K562 (cell line): ENCODE data around the gene TACC3. TPM values are rescaled to one million over a fixed set of nuclear protein-coding genes. Genes with fewer than 3 reads are reported as not detected.

ENCODE experiments used
- ATAC-seq: fragments of 200-7000 bp; cut with Tn5 transposase; 3 replicates; pipeline ENCODE4 v1.9.1; 2020; ENCODE audit warnings: moderate library complexity
- BruUV-seq: library from RNA; stranded (reverse); fragments of 400-500 nt; replicated peaks from 2 replicates; lab custom pipeline; 2021; lab: Mats Ljungman, UMichigan
- CTCF ChIA-PET: fragments of 300-600 bp; formaldehyde crosslinking; extraction: SDS; loops from one replicate; lab custom pipeline; 2021; ENCODE audit warnings: low intra/inter-chr PET ratio; lab: Yijun Ruan, JAX
- POLR2A ChIA-PET: fragments of 300-600, 350-650 bp; sonication (Branson Sonifier 250); formaldehyde crosslinking; extraction: SDS; loops from one replicate; lab custom pipeline; 2021; ENCODE audit warnings: antibody characterized with exemption, inconsistent platforms; lab: Yijun Ruan, JAX
- DNase-seq, 4 experiments: peaks; one replicate each; pipeline versions ENCODE4 v3.0.0 to v3.0.0-alpha.2; 2011 to 2018; ENCODE audit warnings: low spot score in 3 of 4, mixed read lengths in 3 of 4; ENCODE audit errors: extremely low read depth in 1 of 4
- FAIRE-seq: peaks from 2 replicates; lab custom pipeline; 2011; peaks lifted over from hg19 to GRCh38; lab: Jason Lieb, UNC
- H2AFZ ChIP-seq: 2 replicates; pipeline ENCODE4 v1.6.0; 2011; ENCODE audit warnings: low read depth, low read length, control low read depth, inconsistent platforms
- H3K27ac ChIP-seq: fragments of 200-600 bp; 3 replicates; pipeline ENCODE4 v1.8.0; 2011; ENCODE audit warnings: low read depth, mild to moderate bottlenecking, control low read depth, inconsistent platforms, low read length, moderate library complexity, mixed read lengths; ENCODE audit errors: extremely low read depth
- H3K27me3 ChIP-seq, 2 experiments: fragments of 300-600 bp in 1 of 2; 2 replicates in 1 of 2; 3 replicates in 1 of 2; pipeline versions ENCODE4 v1.6.0 to v1.8.0; 2011; ENCODE audit warnings: inconsistent platforms in 2 of 2, low read length in 2 of 2, mild to moderate bottlenecking in 1 of 2, mixed read lengths in 1 of 2, moderate library complexity in 1 of 2; ENCODE audit not compliant: control insufficient read depth in 2 of 2, insufficient read depth in 2 of 2
- H3K36me3 ChIP-seq: fragments of 300-600 bp; 3 replicates; pipeline ENCODE4 v1.8.0; 2011; ENCODE audit warnings: mild to moderate bottlenecking, low read length, inconsistent platforms; ENCODE audit not compliant: control insufficient read depth, insufficient read depth
- H3K4me1 ChIP-seq, 2 experiments: fragments of 200-600 bp in 1 of 2; replicated peaks in 1 of 2; 2 replicates in 1 of 2; 3 replicates in 1 of 2; pipeline versions ENCODE4 v1.5.1 to v1.8.0; 2011; ENCODE audit warnings: inconsistent platforms in 2 of 2, low read length in 2 of 2, mild to moderate bottlenecking in 1 of 2, mixed read lengths in 1 of 2, moderate library complexity in 1 of 2; ENCODE audit not compliant: control insufficient read depth in 2 of 2, insufficient read depth in 2 of 2
- H3K4me2 ChIP-seq: 2 replicates; pipeline ENCODE4 v1.6.1; 2011; ENCODE audit warnings: low read length, control low read depth, inconsistent platforms, mixed read lengths; ENCODE audit not compliant: insufficient read depth
- H3K4me3 ChIP-seq: fragments of 200-600 bp; sonication (generic), shearing (Covaris generic); 2 replicates; pipeline ENCODE4 v1.5.1; 2016; ENCODE audit warnings: control low read depth, inconsistent platforms
- H3K79me2 ChIP-seq: fragments of 200-600 bp; 3 replicates; pipeline ENCODE4 v1.8.0; 2011; ENCODE audit warnings: low read length, inconsistent platforms; ENCODE audit not compliant: control insufficient read depth, insufficient read depth
- H3K9ac ChIP-seq, 2 experiments: 2 replicates each; pipeline versions ENCODE4 v1.6.0 to v1.6.1; 2011; ENCODE audit warnings: low read depth in 2 of 2, low read length in 2 of 2, control low read depth in 1 of 2, inconsistent platforms in 1 of 2, mild to moderate bottlenecking in 1 of 2, mixed read lengths in 1 of 2; ENCODE audit not compliant: insufficient read depth in 1 of 2
- H3K9me1 ChIP-seq: one replicate; pipeline ENCODE4 v1.6.0; 2011; ENCODE audit warnings: inconsistent platforms, mild to moderate bottlenecking, low read length, moderate library complexity; ENCODE audit not compliant: control insufficient read depth, insufficient read depth
- H3K9me3 ChIP-seq: replicated peaks from 2 replicates; pipeline ENCODE4 v1.5.1; 2011; ENCODE audit warnings: low read depth, low read length, inconsistent platforms; ENCODE audit not compliant: control insufficient read depth, insufficient read depth
- H4K20me1 ChIP-seq: replicated peaks from 2 replicates; pipeline ENCODE4 v1.6.1; 2011; ENCODE audit warnings: low read length, inconsistent platforms, mixed read lengths; ENCODE audit not compliant: control insufficient read depth, insufficient read depth
- POLR2A ChIP-seq: fragments of 450-650 bp; conservative IDR thresholded peaks from 2 replicates; pipeline ENCODE4 v1.6.1; 2016
- POLR2G ChIP-seq: fragments of 200-400 bp; formaldehyde crosslinking; IDR thresholded peaks from 2 replicates; pipeline ENCODE4 v1.6.1; 2017; ENCODE audit warnings: low read depth, mild to moderate bottlenecking, antibody characterized with exemption, low read length, moderate library complexity
- WGBS: fragments of 100-300 bp; shearing (Covaris generic); methylation state at CpG from one replicate; pipeline ENCODE4 v1.1.6; 2016; ENCODE audit warnings: low coverage, mixed read lengths; ENCODE audit not compliant: insufficient coverage; ENCODE audit errors: missing lambda C conversion rate; 5-methylcytosine and 5-hydroxymethylcytosine counted together
- in situ Hi-C: fragments of 300-500 bp; cut with MboI; formaldehyde crosslinking; loops from 4 replicates; pipeline ENCODE4 v1.15.0; 2018; ENCODE audit warnings: inconsistent platforms, mixed read lengths
- intact Hi-C: fragments of 100-400 bp; cut with micrococcal nuclease; formaldehyde crosslinking; loops from 2 replicates; pipeline ENCODE4 v1.14.2; 2022
- polyA plus RNA-seq, 8 experiments: library from polyadenylated mRNA; depleted of rRNA in 4 of 8; stranded (reverse) in 5 of 8; unstranded in 3 of 8; fragments of >200 nt; fragmentation: Nextera tagmentation in 2 of 8; fragmentation: Illumina TruSeq in 1 of 8; extraction: Ambion mirVana in 2 of 8; extraction: Trizol in 1 of 8; gene quantifications; 2 replicates each; pipeline versions ENCODE4 v1.2.1 to v1.2.3, GENCODE V29; 2011 to 2014; ENCODE audit warnings: inconsistent platforms in 1 of 8, missing spikeins in 1 of 8
- total RNA-seq, 7 experiments: library from RNA; depleted of rRNA in 6 of 7; stranded (reverse); fragments of >200 nt in 6 of 7; fragmentation: Illumina TruSeq in 2 of 7; extraction: Trizol in 2 of 7; gene quantifications; 2 replicates each; pipeline versions ENCODE4 v1.2.1 to v1.2.3, GENCODE V29; 2011 to 2021; ENCODE audit warnings: low replicate concordance in 1 of 7
- TF ChIP-seq, protein P1 (sequence below): sonication (generic); formaldehyde crosslinking; IDR thresholded peaks from 2 replicates; pipeline ENCODE4 v1.8.0; 2022; ENCODE audit warnings: mild to moderate bottlenecking, low read depth, missing genetic modification reagents

Gene TACC3
- total and polyA plus RNA-seq, 9 of the 15 experiments (the other 6 are each of a cell fraction or from before 2014, with no cell fraction given): 1.9 to 122 (median 55.6) TPM

DNA sequence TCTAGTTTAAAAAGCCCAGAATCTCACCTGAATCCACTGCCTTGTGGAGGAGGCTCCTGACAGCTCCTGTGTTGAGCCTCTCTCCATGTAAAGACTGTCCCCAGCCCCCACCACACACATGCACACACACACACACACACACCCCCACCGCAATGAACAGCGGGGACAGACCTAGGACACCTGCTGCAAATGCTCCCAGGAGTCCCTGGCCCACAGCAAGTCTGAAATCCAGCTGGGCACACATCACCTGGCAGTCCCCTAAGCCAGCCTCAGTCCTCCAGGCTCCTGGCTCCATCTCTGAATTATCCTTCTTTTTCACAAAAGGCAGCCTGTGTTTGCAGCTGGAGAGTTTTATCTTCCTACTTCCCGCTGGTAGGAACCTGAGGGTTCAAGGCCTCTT, 30.6 kb upstream of the TACC3 start:
- TF ChIP-seq POLR2A: peak; percentile 37; the same call in 1 of the 2 replicates
- TF ChIP-seq, protein P1, sequence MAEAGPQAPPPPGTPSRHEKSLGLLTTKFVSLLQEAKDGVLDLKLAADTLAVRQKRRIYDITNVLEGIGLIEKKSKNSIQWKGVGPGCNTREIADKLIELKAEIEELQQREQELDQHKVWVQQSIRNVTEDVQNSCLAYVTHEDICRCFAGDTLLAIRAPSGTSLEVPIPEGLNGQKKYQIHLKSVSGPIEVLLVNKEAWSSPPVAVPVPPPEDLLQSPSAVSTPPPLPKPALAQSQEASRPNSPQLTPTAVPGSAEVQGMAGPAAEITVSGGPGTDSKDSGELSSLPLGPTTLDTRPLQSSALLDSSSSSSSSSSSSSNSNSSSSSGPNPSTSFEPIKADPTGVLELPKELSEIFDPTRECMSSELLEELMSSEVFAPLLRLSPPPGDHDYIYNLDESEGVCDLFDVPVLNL (CRISPR knock-in tag): no peak
- TF ChIP-seq POLR2G: peak; percentile 51; the same call in 1 of the 2 replicates
- peaks cover 3% of the 10 kb centered on the region for H3K9me1 ChIP-seq
- CTCF ChIA-PET: no interaction called here
- H3K4me3 ChIP-seq: no peak overlapping the region
- POLR2A ChIA-PET: interaction anchor here (0.9 to 1.6 kb wide), 4 partner anchors 15 to 340 kb away, joined by 3 to 7 read pairs (median 4); partner anchors contain the start of gene SLBP
- H3K27me3 ChIP-seq: no peaks in the 10 kb centered on the region
- H3K79me2 ChIP-seq: no peaks in the 10 kb centered on the region
- no peak for DNase-seq
- no peak overlapping the region for H2AFZ ChIP-seq
- no peak overlapping the region for H3K27ac ChIP-seq
- no peaks in the 10 kb centered on the region for H3K9me3 ChIP-seq
- no peak for FAIRE-seq
- H3K36me3 ChIP-seq: peaks cover 53% of the 10 kb centered on the region
- in situ Hi-C loops (no loop called here), intact Hi-C loops (no loop called here)
- H3K4me2 ChIP-seq: no peak overlapping the region
- peaks cover 7% of the 10 kb centered on the region; the same call in 1 of the 2 replicates for H4K20me1 ChIP-seq
- WGBS: 100% methylated on average over 3 of the region's 3 CpGs
- BruUV-seq: no TSS peak
- H3K4me1 ChIP-seq: peaks cover 4 to 10% of the 10 kb centered on the region in 2 experiments; a peak in 3 of 5 replicates
- no peak overlapping the region for H3K9ac ChIP-seq
- no peak for ATAC-seq
